PC-9 (cell line): ENCODE data around the gene RHCG. TPM values are rescaled to one million over a fixed set of nuclear protein-coding genes. Genes with fewer than 3 reads are reported as not detected.

Experiments
- BruUV-seq: library from RNA; stranded (reverse); fragments of 400-500 nt; replicated peaks from 2 replicates; lab custom pipeline; 2021; lab: Mats Ljungman, UMichigan
- CTCF ChIA-PET: fragments of 300-600 bp; sonication (Branson Sonifier 250); formaldehyde crosslinking; loops from one replicate; lab custom pipeline; 2022; ENCODE audit warnings: antibody characterized with exemption; lab: Charles Lee
- POLR2A ChIA-PET: fragments of 300-600 bp; sonication (Branson Sonifier 250); formaldehyde crosslinking; loops from one replicate; lab custom pipeline; 2022; ENCODE audit warnings: antibody characterized with exemption; ENCODE audit not compliant: unreplicated experiment; lab: Charles Lee
- DNase-seq, 2 experiments: peaks; one replicate each; pipeline versions ENCODE4 v3.0.0 to v3.0.0-alpha.2; 2015 to 2022; ENCODE audit warnings: mixed read lengths in 1 of 2
- H2AFZ ChIP-seq: fragments of 200-600 bp; sonication (generic); 2 replicates; pipeline ENCODE4 v1.8.1; 2017; ENCODE audit warnings: antibody characterized with exemption
- H3F3A ChIP-seq: fragments of 200-600 bp; sonication (generic); 2 replicates; pipeline ENCODE4 v1.8.1; 2017; ENCODE audit warnings: antibody characterized with exemption, mild to moderate bottlenecking, low read depth; ENCODE audit not compliant: insufficient read depth
- H3K27ac ChIP-seq: fragments of 200-600 bp; sonication (generic); 2 replicates; pipeline ENCODE4 v1.6.1; 2016; ENCODE audit warnings: mixed run types
- H3K27me3 ChIP-seq: fragments of 200-600 bp; sonication (generic); 2 replicates; pipeline ENCODE4 v1.6.1; 2016; ENCODE audit warnings: low read depth, mixed run types; ENCODE audit not compliant: insufficient read depth
- H3K36me3 ChIP-seq: fragments of 200-600 bp; sonication (generic); 2 replicates; pipeline ENCODE4 v1.6.1; 2016; ENCODE audit warnings: low read depth, mixed run types
- H3K4me1 ChIP-seq: fragments of 200-600 bp; sonication (generic); replicated peaks from 2 replicates; pipeline ENCODE4 v1.6.1; 2016; ENCODE audit warnings: mixed run types; ENCODE audit not compliant: insufficient read depth
- H3K4me2 ChIP-seq: fragments of 200-600 bp; sonication (generic); 2 replicates; pipeline ENCODE4 v1.6.1; 2017; ENCODE audit warnings: mixed run types
- H3K4me3 ChIP-seq: fragments of 200-600 bp; sonication (generic); 2 replicates; pipeline ENCODE4 v1.6.1; 2016; ENCODE audit warnings: mixed run types
- H3K79me2 ChIP-seq: fragments of 200-600 bp; sonication (generic); 2 replicates; pipeline ENCODE4 v1.6.1; 2017; ENCODE audit warnings: low read depth, mixed run types
- H3K9me2 ChIP-seq: fragments of 200-600 bp; sonication (generic); 2 replicates; pipeline ENCODE4 v1.8.1; 2017; ENCODE audit warnings: mild to moderate bottlenecking; ENCODE audit not compliant: insufficient read depth
- H3K9me3 ChIP-seq: fragments of 200-600 bp; sonication (generic); 2 replicates; pipeline ENCODE4 v1.8.1; 2016; ENCODE audit warnings: low read depth; ENCODE audit not compliant: insufficient read depth
- H4K20me1 ChIP-seq: fragments of 200-600 bp; sonication (generic); 2 replicates; pipeline ENCODE4 v1.8.1; 2017; ENCODE audit not compliant: insufficient read depth
- EZH2 ChIP-seq: fragments of 200-600 bp; sonication (generic); IDR thresholded peaks from 2 replicates; pipeline ENCODE4 v1.8.0; 2017; ENCODE audit warnings: antibody characterized with exemption, low read depth
- intact Hi-C: fragments of 100-400 bp; cut with micrococcal nuclease; formaldehyde crosslinking; loops from one replicate; pipeline ENCODE4 v1.10.0; 2022; ENCODE audit not compliant: unreplicated experiment
- total RNA-seq: library from RNA; stranded (reverse); gene quantifications from 2 replicates; pipeline ENCODE4 v1.2.3, GENCODE V29; 2021
- TF ChIP-seq, protein P1 (sequence below): fragments of 200-600 bp; sonication (generic); conservative IDR thresholded peaks from 2 replicates; pipeline ENCODE4 v1.6.1; 2017; ENCODE audit warnings: mixed run types, antibody characterized with exemption, mild to moderate bottlenecking, moderate library complexity

RHCG gene
- total RNA-seq, 1 experiment from 2014 or later, result 0.26 TPM

DNA sequence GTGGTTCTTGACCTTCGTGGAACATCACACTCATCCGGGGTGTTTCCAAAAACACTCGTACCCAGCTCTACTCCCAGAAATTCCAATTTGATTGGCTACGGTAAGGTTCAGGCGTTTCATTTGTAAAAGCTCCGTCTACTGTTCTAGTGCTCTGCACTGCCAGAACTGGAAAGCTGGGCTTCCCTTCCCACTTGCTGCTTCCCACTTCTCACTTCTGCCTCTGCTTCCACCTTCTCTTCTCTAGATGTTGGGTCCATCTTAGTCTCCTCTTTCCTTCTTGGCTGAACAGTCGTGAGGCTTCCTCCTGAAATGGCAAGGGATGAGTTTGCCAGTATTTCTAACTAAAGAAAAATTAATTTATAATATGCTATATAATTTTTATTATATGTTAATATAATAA lies 29.8 kb upstream of the RHCG start:
- BruUV-seq, result no TSS peak
- Histone ChIP-seq H3K9me2 (no peaks in the 10 kb centered on the region; the same call in 1 of the 2 replicates), H3K4me3 (no peak overlapping the region), H3F3A (no peaks in the 10 kb centered on the region), H3K79me2 (no peaks in the 10 kb centered on the region), H2AFZ (no peak overlapping the region), H3K27ac (no peak overlapping the region), H3K9me3 (0 out of 2 replicates have a peak, but pooled peaks cover 2% of the 10 kb centered on the region), H3K4me1 (no peaks in the 10 kb centered on the region), H4K20me1 (no peaks in the 10 kb centered on the region), H3K4me2 (no peak overlapping the region), H3K36me3 (no peaks in the 10 kb centered on the region), H3K27me3 (no peaks in the 10 kb centered on the region)
- POLR2A ChIA-PET, result no interaction called here
- no peak for DNase-seq
- no peak for TF ChIP-seq EZH2
- TF ChIP-seq, protein P1, sequence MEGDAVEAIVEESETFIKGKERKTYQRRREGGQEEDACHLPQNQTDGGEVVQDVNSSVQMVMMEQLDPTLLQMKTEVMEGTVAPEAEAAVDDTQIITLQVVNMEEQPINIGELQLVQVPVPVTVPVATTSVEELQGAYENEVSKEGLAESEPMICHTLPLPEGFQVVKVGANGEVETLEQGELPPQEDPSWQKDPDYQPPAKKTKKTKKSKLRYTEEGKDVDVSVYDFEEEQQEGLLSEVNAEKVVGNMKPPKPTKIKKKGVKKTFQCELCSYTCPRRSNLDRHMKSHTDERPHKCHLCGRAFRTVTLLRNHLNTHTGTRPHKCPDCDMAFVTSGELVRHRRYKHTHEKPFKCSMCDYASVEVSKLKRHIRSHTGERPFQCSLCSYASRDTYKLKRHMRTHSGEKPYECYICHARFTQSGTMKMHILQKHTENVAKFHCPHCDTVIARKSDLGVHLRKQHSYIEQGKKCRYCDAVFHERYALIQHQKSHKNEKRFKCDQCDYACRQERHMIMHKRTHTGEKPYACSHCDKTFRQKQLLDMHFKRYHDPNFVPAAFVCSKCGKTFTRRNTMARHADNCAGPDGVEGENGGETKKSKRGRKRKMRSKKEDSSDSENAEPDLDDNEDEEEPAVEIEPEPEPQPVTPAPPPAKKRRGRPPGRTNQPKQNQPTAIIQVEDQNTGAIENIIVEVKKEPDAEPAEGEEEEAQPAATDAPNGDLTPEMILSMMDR, result no peak
- CTCF ChIA-PET, result no interaction called here
- intact Hi-C loops, result no loop called here

DNA sequence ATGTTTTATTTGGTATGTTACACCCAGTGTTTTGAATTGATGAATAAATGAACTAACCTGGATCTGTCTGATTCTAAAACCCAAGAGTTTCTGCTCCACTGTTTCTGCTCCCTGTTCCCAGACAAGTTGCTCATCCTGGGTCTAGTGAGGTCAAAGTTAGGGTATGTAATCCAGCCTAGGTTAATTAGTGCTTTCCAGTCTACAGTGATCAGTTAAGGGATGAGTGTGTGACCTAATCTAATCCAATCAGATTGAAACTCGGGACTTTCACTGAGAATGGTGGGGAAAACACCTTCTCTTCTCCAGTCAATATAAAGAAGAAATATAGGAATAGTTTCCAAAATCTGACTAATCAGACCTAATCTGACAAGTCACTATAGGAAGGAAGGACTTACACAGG lies 27.8 kb upstream of the RHCG start:
- Histone ChIP-seq H3K4me3 (no peak overlapping the region), H3K9me2 (no peaks in the 10 kb centered on the region; the same call in 1 of the 2 replicates), H3K9me3 (0 out of 2 replicates have a peak, but pooled peaks cover 8% of the 10 kb centered on the region), H4K20me1 (no peaks in the 10 kb centered on the region), H2AFZ (no peak overlapping the region), H3K79me2 (no peaks in the 10 kb centered on the region), H3K27me3 (no peaks in the 10 kb centered on the region), H3K36me3 (no peaks in the 10 kb centered on the region), H3F3A (no peaks in the 10 kb centered on the region), H3K4me1 (no peaks in the 10 kb centered on the region), H3K4me2 (no peak overlapping the region), H3K27ac (no peak overlapping the region)
- no peak for DNase-seq
- TF ChIP-seq EZH2, result no peak
- TF ChIP-seq, protein P1, result no peak
- no TSS peak for BruUV-seq
- intact Hi-C loops, result no loop called here
- ChIA-PET CTCF (no interaction called here), POLR2A (no interaction called here)

DNA sequence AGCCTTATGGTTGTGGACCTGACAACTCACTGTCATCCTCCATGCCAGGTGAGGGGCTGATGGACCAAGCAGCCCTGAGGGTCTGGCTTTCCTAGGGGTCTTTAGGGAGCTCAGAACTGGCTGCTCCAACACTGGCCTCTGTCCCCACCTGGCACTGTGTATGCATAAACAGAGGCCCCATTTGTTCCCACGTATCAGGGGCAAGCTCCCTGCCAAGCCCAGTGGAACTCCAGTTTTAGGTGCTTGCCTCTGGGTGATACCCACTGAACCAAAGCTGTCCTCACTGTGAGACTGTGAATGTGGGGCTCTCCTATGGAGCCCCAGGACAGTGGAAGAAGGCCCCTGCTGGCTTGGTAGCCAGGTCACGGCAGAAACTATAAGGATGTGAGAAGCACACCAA lies 26.7 kb upstream of the RHCG start:
- H3K27me3 ChIP-seq, result no peaks in the 10 kb centered on the region
- CTCF ChIA-PET, result no interaction called here

More for the DNA sequence above, 26.7 kb upstream of the RHCG start:
- no peaks in the 10 kb centered on the region for H3F3A ChIP-seq
- H3K4me3 ChIP-seq, result no peak overlapping the region
- no peaks in the 10 kb centered on the region for H4K20me1 ChIP-seq
- no peak for DNase-seq
- POLR2A ChIA-PET, result no interaction called here
- H2AFZ ChIP-seq, result no peak overlapping the region
- H3K27ac ChIP-seq, result no peak overlapping the region
- no peak overlapping the region for H3K4me2 ChIP-seq
- no peaks in the 10 kb centered on the region for H3K4me1 ChIP-seq
- no peaks in the 10 kb centered on the region; the same call in 1 of the 2 replicates for H3K9me2 ChIP-seq
- H3K9me3 ChIP-seq, result 0 out of 2 replicates have a peak, but pooled peaks cover 8% of the 10 kb centered on the region
- H3K36me3 ChIP-seq, result no peaks in the 10 kb centered on the region
- H3K79me2 ChIP-seq, result no peaks in the 10 kb centered on the region
- no TSS peak for BruUV-seq
- intact Hi-C loops, result no loop called here
- no peak for TF ChIP-seq EZH2
- TF ChIP-seq, protein P1, result no peak
